HG03095 (cell line): ENCODE measurements around the gene ANKFN1.

Experiments
- ATAC-seq: cut with Tn5 transposase; IDR thresholded peaks from one replicate; pipeline ENCODE4 v1.9.1; 2021; ENCODE audit warnings: moderate library complexity; ENCODE audit not compliant: unreplicated experiment

The ANKFN1 gene

GRCh38 chr17:56146534-56146933 is 6.7 kb upstream of the ANKFN1 start:
- ATAC-seq: no peak

- ATAC-seq: no peak
These were observed 4.9 kb upstream of the ANKFN1 start for GRCh38 chr17:56148333-56148732.

- no peak for ATAC-seq
These were observed 3.8 kb upstream of the ANKFN1 start for GRCh38 chr17:56149266-56150036.

GRCh38 chr17:56150649-56151048 is 2.6 kb upstream of the ANKFN1 start:
- ATAC-seq: no peak

GRCh38 chr17:56157845-56158244 is 4.6 kb downstream of the ANKFN1 start:
- no peak for ATAC-seq

GRCh38 chr17:56158344-56158743 is 5.1 kb downstream of the ANKFN1 start:
- ATAC-seq: no peak

- ATAC-seq: no peak
These were observed 5.9 kb downstream of the ANKFN1 start for GRCh38 chr17:56158915-56159825.

GRCh38 chr17:56159826-56160380 is 6.6 kb downstream of the ANKFN1 start:
- ATAC-seq: no peak

- no peak for ATAC-seq
These were observed 7.1 kb downstream of the ANKFN1 start for GRCh38 chr17:56160422-56160821.

GRCh38 chr17:56165072-56165641 is 11.9 kb downstream of the ANKFN1 start:
- ATAC-seq: no peak

GRCh38 chr17:56167491-56167890 is 14.2 kb downstream of the ANKFN1 start:
- no peak for ATAC-seq

- no peak for ATAC-seq
These were observed 16.3 kb downstream of the ANKFN1 start for GRCh38 chr17:56169621-56170020.

- ATAC-seq: no peak
These were observed 18.1 kb downstream of the ANKFN1 start for GRCh38 chr17:56171186-56171959.

- no peak for ATAC-seq
These were observed 19.3 kb downstream of the ANKFN1 start for GRCh38 chr17:56172517-56172982.

- no peak for ATAC-seq
These were observed 19.8 kb downstream of the ANKFN1 start for GRCh38 chr17:56173026-56173425.

- ATAC-seq: no peak
These were observed 20.9 kb downstream of the ANKFN1 start for GRCh38 chr17:56173958-56174835.

- no peak for ATAC-seq
These were observed 22.2 kb downstream of the ANKFN1 start for GRCh38 chr17:56175299-56175955.

- no peak for ATAC-seq
These were observed 22.8 kb downstream of the ANKFN1 start for GRCh38 chr17:56176091-56176490.

- no peak for ATAC-seq
These were observed 24.1 kb downstream of the ANKFN1 start for GRCh38 chr17:56177361-56177760.
